ENCODE results near the gene CHEK1. TPM values are rescaled to one million over a fixed set of nuclear protein-coding genes. Genes with fewer than 3 reads are reported as not detected.

CHEK1 gene
- total RNA-seq, 2 experiments from 2014 or later: 134 to 139 TPM

DNA sequence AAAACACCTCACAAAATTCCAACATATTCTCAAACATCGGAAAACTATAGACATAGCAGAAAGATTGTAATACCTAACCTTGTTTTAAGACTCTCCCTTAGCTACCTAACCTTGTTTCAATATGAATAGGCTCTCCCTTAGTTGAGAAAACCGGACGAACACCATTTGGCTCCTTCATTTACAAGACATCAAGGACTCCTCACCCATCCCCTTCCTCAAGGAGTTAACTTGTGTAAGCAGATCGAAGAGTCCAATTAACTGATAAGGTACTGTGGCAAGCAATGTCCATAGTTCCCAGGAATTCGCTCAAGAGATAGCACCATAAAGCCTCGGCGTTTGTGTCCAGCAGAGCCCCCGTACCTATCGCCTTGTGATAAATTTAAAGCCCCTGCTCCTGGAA lies 60.3 kb downstream of the CHEK1 start:
- ChIA-PET POLR2A (no interaction called here), CTCF (no interaction called here)
- H3K27ac Mint-ChIP-seq: no peak overlapping the region
- DNase-seq (no peak), ATAC-seq (no peak)
- no peaks in the 10 kb centered on the region for H3K9me3 Mint-ChIP-seq
- H3K4me3 Mint-ChIP-seq: no peak overlapping the region
- TF ChIP-seq, protein P1, sequence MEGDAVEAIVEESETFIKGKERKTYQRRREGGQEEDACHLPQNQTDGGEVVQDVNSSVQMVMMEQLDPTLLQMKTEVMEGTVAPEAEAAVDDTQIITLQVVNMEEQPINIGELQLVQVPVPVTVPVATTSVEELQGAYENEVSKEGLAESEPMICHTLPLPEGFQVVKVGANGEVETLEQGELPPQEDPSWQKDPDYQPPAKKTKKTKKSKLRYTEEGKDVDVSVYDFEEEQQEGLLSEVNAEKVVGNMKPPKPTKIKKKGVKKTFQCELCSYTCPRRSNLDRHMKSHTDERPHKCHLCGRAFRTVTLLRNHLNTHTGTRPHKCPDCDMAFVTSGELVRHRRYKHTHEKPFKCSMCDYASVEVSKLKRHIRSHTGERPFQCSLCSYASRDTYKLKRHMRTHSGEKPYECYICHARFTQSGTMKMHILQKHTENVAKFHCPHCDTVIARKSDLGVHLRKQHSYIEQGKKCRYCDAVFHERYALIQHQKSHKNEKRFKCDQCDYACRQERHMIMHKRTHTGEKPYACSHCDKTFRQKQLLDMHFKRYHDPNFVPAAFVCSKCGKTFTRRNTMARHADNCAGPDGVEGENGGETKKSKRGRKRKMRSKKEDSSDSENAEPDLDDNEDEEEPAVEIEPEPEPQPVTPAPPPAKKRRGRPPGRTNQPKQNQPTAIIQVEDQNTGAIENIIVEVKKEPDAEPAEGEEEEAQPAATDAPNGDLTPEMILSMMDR (IDR thresholded peaks at IDR 0.05): no peak
- no peaks in the 10 kb centered on the region for H3K36me3 Mint-ChIP-seq (ENCODE audit: low read depth)
- intact Hi-C loops (cut with micrococcal nuclease): no loop called here
- no peaks in the 10 kb centered on the region for H3K4me1 Mint-ChIP-seq (ENCODE audit: low read depth)
- no peaks in the 10 kb centered on the region for H3K27me3 Mint-ChIP-seq

DNA sequence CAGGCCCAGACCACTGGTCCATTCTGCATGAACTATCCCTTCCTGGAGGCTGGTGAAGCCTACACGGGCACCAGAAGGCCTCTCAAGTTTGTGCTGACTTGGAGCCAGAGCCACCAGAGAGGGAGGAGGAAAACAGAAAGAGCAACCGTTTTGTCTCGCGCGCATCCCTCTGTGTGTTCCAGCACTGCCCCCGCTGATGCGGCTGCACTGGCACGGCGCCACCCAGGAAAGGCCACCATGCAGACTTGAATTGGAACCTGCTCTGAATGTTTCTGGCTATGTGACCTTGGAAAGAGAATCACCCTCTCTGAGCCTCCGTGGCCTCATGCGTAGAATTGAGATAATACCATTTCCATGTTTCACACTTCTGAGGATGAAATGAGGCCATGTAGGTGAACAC lies 63.1 kb downstream of the CHEK1 start:
- no peaks in the 10 kb centered on the region for H3K36me3 Mint-ChIP-seq (ENCODE audit: low read depth)
- H3K27me3 Mint-ChIP-seq: no peaks in the 10 kb centered on the region
- H3K4me1 Mint-ChIP-seq (ENCODE audit: low read depth): no peaks in the 10 kb centered on the region
- H3K27ac Mint-ChIP-seq: no peak overlapping the region
- no peak overlapping the region for H3K4me3 Mint-ChIP-seq
- ATAC-seq (no peak), DNase-seq (no peak)
- TF ChIP-seq, protein P1 (IDR thresholded peaks at IDR 0.05): no peak
- intact Hi-C loops (cut with micrococcal nuclease): no loop called here
- ChIA-PET CTCF (no interaction called here), POLR2A (interaction anchor here (0.8 kb wide), 1 partner anchor 8 kb away, joined by 3 read pairs; no protein-coding TSS in a partner anchor)
- H3K9me3 Mint-ChIP-seq: no peaks in the 10 kb centered on the region

DNA sequence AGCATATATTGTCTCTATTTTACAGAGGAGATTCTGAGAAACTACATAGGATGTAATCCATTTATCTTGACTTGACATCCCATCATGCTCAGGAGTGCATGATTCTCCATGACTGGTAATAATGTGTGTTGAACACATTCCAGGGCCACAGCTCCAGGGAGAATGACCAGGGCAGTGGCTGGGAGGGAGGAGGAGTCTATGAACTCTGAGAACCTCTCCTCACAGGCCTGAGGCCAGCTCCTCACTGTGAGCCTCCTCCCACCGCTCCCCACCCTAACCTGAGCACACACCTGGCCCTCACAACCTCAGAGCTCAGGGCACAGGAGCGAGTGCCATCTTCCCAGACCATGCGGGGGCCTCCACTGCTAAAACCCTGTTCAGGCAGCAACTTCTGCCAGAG lies 63.7 kb downstream of the CHEK1 start:
- Mint-ChIP-seq H3K4me3 (no peak overlapping the region), H3K27ac (no peak overlapping the region), H3K27me3 (no peaks in the 10 kb centered on the region), H3K9me3 (no peaks in the 10 kb centered on the region), H3K36me3 (ENCODE audit: low read depth) (no peaks in the 10 kb centered on the region), H3K4me1 (ENCODE audit: low read depth) (no peaks in the 10 kb centered on the region)
- ChIA-PET POLR2A (no interaction called here), CTCF (no interaction called here)
- ATAC-seq (no peak), DNase-seq (no peak)
- intact Hi-C loops (cut with micrococcal nuclease): no loop called here
- TF ChIP-seq, protein P1 (IDR thresholded peaks at IDR 0.05): no peak

DNA sequence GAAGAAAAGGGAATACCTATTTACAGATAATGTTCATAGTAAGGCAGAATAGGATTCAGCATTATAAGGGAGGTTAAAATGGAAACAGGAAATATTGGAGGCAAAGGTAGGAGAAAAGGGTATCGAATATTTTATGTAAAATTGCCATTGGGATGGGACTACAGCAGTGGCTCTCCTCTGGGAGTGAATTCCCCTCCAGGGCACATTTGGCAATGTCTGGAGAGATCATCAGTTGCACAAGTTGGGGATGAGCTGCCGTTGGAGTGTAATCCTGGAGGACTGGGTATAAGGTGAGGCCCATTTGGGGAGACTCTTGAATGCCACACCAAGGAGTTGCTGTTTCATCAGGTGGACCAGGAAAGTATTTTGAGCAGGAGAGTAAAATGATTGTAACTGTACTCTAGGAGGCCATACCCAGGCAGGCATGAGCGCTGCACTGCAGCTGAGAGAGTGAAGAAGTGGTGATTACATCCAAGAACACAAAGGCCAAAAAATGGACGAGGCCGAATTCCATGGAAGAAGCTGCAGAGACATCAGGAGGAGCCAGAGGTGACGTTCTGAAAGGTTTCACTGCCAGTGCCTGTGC lies 64.4 kb downstream of the CHEK1 start:
- POLR2A ChIA-PET: no interaction called here
- CTCF ChIA-PET: no interaction called here

DNA sequence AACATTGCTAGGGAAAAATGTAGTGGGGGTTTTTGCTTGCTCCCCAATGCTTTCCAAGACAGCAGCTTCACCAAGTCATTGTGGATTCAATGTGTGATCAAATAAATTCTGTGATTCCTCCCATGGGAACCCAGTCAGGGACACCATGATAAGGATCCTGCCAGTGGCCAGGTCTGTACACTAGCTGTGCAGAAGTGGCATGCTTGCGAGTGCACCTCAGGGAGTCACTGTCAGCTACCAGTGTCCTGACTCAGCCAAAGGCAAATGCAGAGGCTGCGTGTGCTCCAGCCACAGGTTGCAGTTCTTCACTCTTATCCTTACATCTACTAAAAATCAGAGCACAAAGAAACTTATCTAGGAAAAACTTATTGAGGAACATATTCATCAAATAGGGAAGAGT lies 65.0 kb downstream of the CHEK1 start:
- intact Hi-C loops (cut with micrococcal nuclease): loop anchor here (10.0 kb wide), 1 partner anchor 185 kb away; no protein-coding TSS in a partner anchor
- TF ChIP-seq, protein P1 (IDR thresholded peaks at IDR 0.05): no peak
- Mint-ChIP-seq H3K36me3 (ENCODE audit: low read depth) (no peaks in the 10 kb centered on the region), H3K4me1 (ENCODE audit: low read depth) (no peaks in the 10 kb centered on the region), H3K27me3 (no peaks in the 10 kb centered on the region), H3K4me3 (no peak overlapping the region), H3K27ac (no peak overlapping the region), H3K9me3 (no peaks in the 10 kb centered on the region)
- CTCF ChIA-PET: no interaction called here
- POLR2A ChIA-PET: no interaction called here
- ATAC-seq (no peak), DNase-seq (no peak)

More for the DNA sequence above, 64.4 kb downstream of the CHEK1 start:
- no peaks in the 10 kb centered on the region for H3K27me3 Mint-ChIP-seq
- H3K36me3 Mint-ChIP-seq (ENCODE audit: low read depth): no peaks in the 10 kb centered on the region
- ATAC-seq (no peak), DNase-seq (no peak)
- no peak overlapping the region for H3K4me3 Mint-ChIP-seq
- TF ChIP-seq, protein P1 (IDR thresholded peaks at IDR 0.05): no peak
- intact Hi-C loops (cut with micrococcal nuclease): no loop called here
- H3K9me3 Mint-ChIP-seq: no peaks in the 10 kb centered on the region
- no peak overlapping the region for H3K27ac Mint-ChIP-seq
- no peaks in the 10 kb centered on the region for H3K4me1 Mint-ChIP-seq (ENCODE audit: low read depth)

All from activated CD8-positive, alpha-beta T cell treated with anti-CD3 and anti-CD28 coated beads for 36 hours (primary cell).